Breast epithelium (tissue), 3 donors: Measurements from ENCODE around the gene SLC39A3.

Experiments used
- CTCF ChIP-seq, 3 donors: fragments of 450-650 bp; IDR thresholded peaks; one replicate each; pipeline ENCODE4 v1.5.1; 2016 to 2017; ENCODE audit warnings: antibody characterized with exemption in 3 of 3, mild to moderate bottlenecking in 3 of 3, moderate library complexity in 3 of 3
- POLR2A ChIP-seq: fragments of 450-650 bp; IDR thresholded peaks from one replicate; pipeline ENCODE4 v1.6.1; 2016; ENCODE audit warnings: antibody characterized with exemption, mild to moderate bottlenecking, moderate library complexity
- POLR2AphosphoS5 ChIP-seq, 3 donors: sonication (generic); formaldehyde crosslinking; IDR thresholded peaks; one replicate each; pipeline ENCODE4 v1.6.1; 2017; ENCODE audit warnings: antibody characterized with exemption in 3 of 3

- TF ChIP-seq CTCF (IDR thresholded peaks at IDR 0.05) (no peak), POLR2AphosphoS5 (IDR thresholded peaks at IDR 0.05) (no peak), POLR2A (no peak)
These were observed 9.6 kb downstream of the SLC39A3 start for GRCh38 chr19:2729943-2730818.
